Neural crest cell (in vitro differentiated cells): ENCODE results near the gene AAK1. TPM values are rescaled to one million over a fixed set of nuclear protein-coding genes. Genes with fewer than 3 reads are reported as not detected.

Source experiments
- DNase-seq: peaks from one replicate; pipeline ENCODE4 v3.0.0; 2021; ENCODE audit warnings: low read depth, mixed read lengths, low spot score
- H3K27ac Mint-ChIP-seq: one replicate; pipeline ENCODE4 v1.8.0; 2021; ENCODE audit warnings: mild to moderate bottlenecking, mixed read lengths; ENCODE audit not compliant: unreplicated experiment
- H3K27me3 Mint-ChIP-seq: 2 replicates; pipeline ENCODE4 v1.8.0; 2021; ENCODE audit warnings: low read depth, mild to moderate bottlenecking, mixed read lengths
- H3K36me3 Mint-ChIP-seq: 2 replicates; pipeline ENCODE4 v1.8.0; 2021; ENCODE audit warnings: low read depth, mild to moderate bottlenecking, mixed read lengths
- H3K4me1 Mint-ChIP-seq: 2 replicates; pipeline ENCODE4 v1.8.0; 2021; ENCODE audit warnings: mixed read lengths
- H3K4me3 Mint-ChIP-seq: one replicate; pipeline ENCODE4 v1.8.0; 2021; ENCODE audit warnings: mild to moderate bottlenecking, mixed read lengths
- H3K9me3 Mint-ChIP-seq: 2 replicates; pipeline ENCODE4 v1.8.0; 2021; ENCODE audit warnings: mixed read lengths
- CTCF ChIP-seq: fragments of 200-600 bp; sonication (generic); conservative IDR thresholded peaks from 2 replicates; pipeline ENCODE4 v1.5.0; 2021; ENCODE audit warnings: antibody characterized with exemption, mild to moderate bottlenecking
- total RNA-seq: library from RNA; stranded (reverse); gene quantifications from 2 replicates; pipeline ENCODE4 v1.2.1, GENCODE V29; 2021

The AAK1 gene
- total RNA-seq, 1 donor from 2014 or later, result 38.8 TPM

- H3K4me1 Mint-ChIP-seq, result peaks cover 13% of the 10 kb centered on the region
- H3K27me3 Mint-ChIP-seq, result no peaks in the 10 kb centered on the region
- peaks cover 53% of the 10 kb centered on the region for H3K36me3 Mint-ChIP-seq
Measured at GRCh38 chr2:69510204-69510603, 133.3 kb downstream of the AAK1 start.

GRCh38 chr2:69509750-69510140 lies 133.8 kb downstream of the AAK1 start:
- Mint-ChIP-seq H3K27me3 (no peaks in the 10 kb centered on the region), H3K4me3 (no peak overlapping the region), H3K27ac (no peak overlapping the region), H3K4me1 (peaks cover 11% of the 10 kb centered on the region), H3K36me3 (peaks cover 53% of the 10 kb centered on the region), H3K9me3 (peaks cover 4% of the 10 kb centered on the region)
- DNase-seq, result no peak
- TF ChIP-seq CTCF, result no peak

More at GRCh38 chr2:69510204-69510603, 133.3 kb downstream of the AAK1 start:
- DNase-seq, result no peak
- Mint-ChIP-seq H3K9me3 (peaks cover 4% of the 10 kb centered on the region), H3K4me3 (no peak overlapping the region), H3K27ac (no peak overlapping the region)
- TF ChIP-seq CTCF, result no peak

GRCh38 chr2:69509011-69509749 lies 134.4 kb downstream of the AAK1 start:
- H3K27ac Mint-ChIP-seq, result no peak overlapping the region
- DNase-seq, result no peak
- H3K27me3 Mint-ChIP-seq, result no peaks in the 10 kb centered on the region
- H3K36me3 Mint-ChIP-seq, result peaks cover 49% of the 10 kb centered on the region
- peaks cover 4% of the 10 kb centered on the region for H3K9me3 Mint-ChIP-seq
- TF ChIP-seq CTCF, result no peak
- no peak overlapping the region for H3K4me3 Mint-ChIP-seq
- peaks cover 6% of the 10 kb centered on the region for H3K4me1 Mint-ChIP-seq

- H3K36me3 Mint-ChIP-seq, result peaks cover 29% of the 10 kb centered on the region
- TF ChIP-seq CTCF, result no peak
- no peaks in the 10 kb centered on the region for H3K27me3 Mint-ChIP-seq
- H3K4me3 Mint-ChIP-seq, result no peak overlapping the region
- DNase-seq, result no peak
- peaks cover 4% of the 10 kb centered on the region for H3K9me3 Mint-ChIP-seq
- H3K4me1 Mint-ChIP-seq, result no peaks in the 10 kb centered on the region
- no peak overlapping the region for H3K27ac Mint-ChIP-seq
Measured at GRCh38 chr2:69505710-69506109, 137.8 kb downstream of the AAK1 start.

GRCh38 chr2:69501301-69501700 lies 142.2 kb downstream of the AAK1 start:
- H3K27ac Mint-ChIP-seq, result no peak overlapping the region
- no peaks in the 10 kb centered on the region for H3K4me1 Mint-ChIP-seq
- H3K4me3 Mint-ChIP-seq, result no peak overlapping the region
- TF ChIP-seq CTCF, result no peak
- H3K27me3 Mint-ChIP-seq, result no peaks in the 10 kb centered on the region
- no peak for DNase-seq
- no peaks in the 10 kb centered on the region for H3K9me3 Mint-ChIP-seq
- peaks cover 5% of the 10 kb centered on the region for H3K36me3 Mint-ChIP-seq
